Activated CD8-positive, alpha-beta T cell treated with anti-CD3 and anti-CD28 coated beads for 36 hours (primary cell): ENCODE data around the gene TMEM168. TPM values are rescaled to one million over a fixed set of nuclear protein-coding genes. Genes with fewer than 3 reads are reported as not detected.

Experiments used
- ATAC-seq: fragments of 200-7000 bp; cut with Tn5 transposase; one replicate; pipeline ENCODE4 v1.10.0; 2021; ENCODE audit warnings: mild to moderate bottlenecking, moderate library complexity
- CTCF ChIA-PET: fragments of 350-600 bp; sonication (Branson Sonifier 250); formaldehyde crosslinking; loops from one replicate; lab custom pipeline; 2021; ENCODE audit warnings: antibody characterized with exemption; lab: Charles Lee
- POLR2A ChIA-PET: fragments of 350-600 bp; sonication (Branson Sonifier 250); formaldehyde crosslinking; loops from one replicate; lab custom pipeline; 2021; ENCODE audit warnings: antibody characterized with exemption; lab: Charles Lee
- DNase-seq: peaks from one replicate; pipeline ENCODE4 v3.0.0-alpha.2; 2020
- H3K27ac Mint-ChIP-seq: one replicate; pipeline ENCODE4 v1.8.0; 2021; ENCODE audit warnings: mild to moderate bottlenecking, mixed read lengths
- H3K27me3 Mint-ChIP-seq: one replicate; pipeline ENCODE4 v1.8.0; 2021; ENCODE audit warnings: mixed read lengths
- H3K36me3 Mint-ChIP-seq: one replicate; pipeline ENCODE4 v1.8.0; 2021; ENCODE audit warnings: low read depth, mixed read lengths
- H3K4me1 Mint-ChIP-seq: one replicate; pipeline ENCODE4 v1.8.0; 2021; ENCODE audit warnings: low read depth, mixed read lengths
- H3K4me3 Mint-ChIP-seq: one replicate; pipeline ENCODE4 v1.8.0; 2021; ENCODE audit warnings: mild to moderate bottlenecking, moderate library complexity, mixed read lengths
- H3K9me3 Mint-ChIP-seq: one replicate; pipeline ENCODE4 v1.8.0; 2021; ENCODE audit warnings: mixed read lengths
- intact Hi-C: fragments of 100-400 bp; cut with micrococcal nuclease; formaldehyde crosslinking; loops from one replicate; pipeline ENCODE4 v1.10.0; 2022
- total RNA-seq, 2 experiments: library from RNA; stranded (reverse); gene quantifications; one replicate each; pipeline ENCODE4 v1.2.3, GENCODE V29; 2021
- TF ChIP-seq, protein P1 (sequence below): fragments of 200-600 bp; IDR thresholded peaks from one replicate; pipeline ENCODE4 v1.8.0; 2022; ENCODE audit warnings: antibody characterized with exemption, mild to moderate bottlenecking

The TMEM168 gene
- total RNA-seq, 2 experiments from 2014 or later = 15.2 to 15.5 TPM

DNA sequence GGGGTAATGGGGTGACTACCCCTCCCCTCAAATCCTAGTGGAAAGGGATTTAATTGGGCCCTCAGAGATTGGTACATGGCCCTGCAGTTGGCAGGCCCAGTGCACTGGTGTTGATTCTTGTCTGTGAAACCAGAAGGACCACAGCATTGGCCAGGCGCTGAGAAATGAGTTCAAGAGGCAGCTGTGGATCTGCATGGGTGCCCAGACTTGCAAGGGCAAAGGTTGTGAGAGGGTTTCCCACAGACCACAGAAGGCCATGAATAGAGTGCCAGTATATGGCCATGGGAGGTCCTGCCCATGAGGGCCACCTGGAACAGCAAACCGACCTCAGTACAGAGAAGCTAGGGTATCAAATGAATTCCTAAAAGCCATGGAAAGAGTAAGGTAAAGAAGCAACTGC is 32.9 kb downstream of the TMEM168 start:
- TF ChIP-seq, protein P1, sequence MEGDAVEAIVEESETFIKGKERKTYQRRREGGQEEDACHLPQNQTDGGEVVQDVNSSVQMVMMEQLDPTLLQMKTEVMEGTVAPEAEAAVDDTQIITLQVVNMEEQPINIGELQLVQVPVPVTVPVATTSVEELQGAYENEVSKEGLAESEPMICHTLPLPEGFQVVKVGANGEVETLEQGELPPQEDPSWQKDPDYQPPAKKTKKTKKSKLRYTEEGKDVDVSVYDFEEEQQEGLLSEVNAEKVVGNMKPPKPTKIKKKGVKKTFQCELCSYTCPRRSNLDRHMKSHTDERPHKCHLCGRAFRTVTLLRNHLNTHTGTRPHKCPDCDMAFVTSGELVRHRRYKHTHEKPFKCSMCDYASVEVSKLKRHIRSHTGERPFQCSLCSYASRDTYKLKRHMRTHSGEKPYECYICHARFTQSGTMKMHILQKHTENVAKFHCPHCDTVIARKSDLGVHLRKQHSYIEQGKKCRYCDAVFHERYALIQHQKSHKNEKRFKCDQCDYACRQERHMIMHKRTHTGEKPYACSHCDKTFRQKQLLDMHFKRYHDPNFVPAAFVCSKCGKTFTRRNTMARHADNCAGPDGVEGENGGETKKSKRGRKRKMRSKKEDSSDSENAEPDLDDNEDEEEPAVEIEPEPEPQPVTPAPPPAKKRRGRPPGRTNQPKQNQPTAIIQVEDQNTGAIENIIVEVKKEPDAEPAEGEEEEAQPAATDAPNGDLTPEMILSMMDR = no peak
- Mint-ChIP-seq H3K27me3 (no peaks in the 10 kb centered on the region), H3K4me3 (no peak overlapping the region), H3K27ac (no peak overlapping the region), H3K9me3 (no peaks in the 10 kb centered on the region), H3K4me1 (peaks cover 5% of the 10 kb centered on the region), H3K36me3 (peaks cover 2% of the 10 kb centered on the region)
- ChIA-PET POLR2A (no interaction called here), CTCF (no interaction called here)
- DNase-seq (no peak), ATAC-seq (no peak)
- intact Hi-C loops = no loop called here

DNA sequence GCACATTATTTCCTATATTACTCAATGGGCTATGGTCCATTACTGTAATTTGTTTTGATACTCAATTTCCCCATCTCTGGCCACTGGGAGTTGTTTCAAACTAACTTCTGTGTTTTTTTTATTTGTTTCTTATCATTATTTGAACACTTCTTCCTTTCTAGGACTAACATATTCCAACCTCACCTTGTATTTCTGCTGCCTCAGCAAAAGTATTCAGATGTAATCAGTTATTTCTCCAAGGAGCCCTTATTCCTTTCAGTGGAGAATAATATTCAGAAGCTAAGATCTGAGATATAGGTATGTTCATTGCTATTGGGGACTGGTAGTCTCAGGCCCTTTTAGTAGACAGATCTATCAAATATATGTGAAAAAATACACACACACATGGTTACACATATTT is 36.9 kb downstream of the TMEM168 start:
- ChIA-PET CTCF (no interaction called here), POLR2A (no interaction called here)
- ATAC-seq (no peak), DNase-seq (no peak)
- Mint-ChIP-seq H3K27me3 (no peaks in the 10 kb centered on the region), H3K4me3 (no peak overlapping the region), H3K9me3 (no peaks in the 10 kb centered on the region), H3K27ac (no peak overlapping the region), H3K4me1 (peaks cover 5% of the 10 kb centered on the region), H3K36me3 (peaks cover 2% of the 10 kb centered on the region)
- TF ChIP-seq, protein P1 = no peak
- intact Hi-C loops = no loop called here

DNA sequence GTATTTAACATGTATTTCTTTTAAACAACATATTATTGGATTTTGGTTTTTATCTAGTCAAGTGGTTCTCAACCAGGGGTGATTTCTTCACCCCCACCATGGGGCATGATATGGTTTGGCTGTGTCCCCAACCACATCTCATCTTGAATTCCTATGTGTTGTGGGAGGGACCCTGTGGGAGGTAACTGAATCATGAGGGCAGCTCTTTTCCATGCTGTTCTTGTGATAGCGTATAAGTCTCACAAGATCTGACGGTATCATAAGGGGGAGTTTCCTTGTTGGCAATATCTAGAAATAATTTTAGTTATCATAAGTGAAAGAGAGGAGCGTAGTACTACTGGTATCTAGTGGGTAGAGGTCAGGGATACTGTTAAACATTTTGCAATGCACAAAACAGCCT is 37.6 kb downstream of the TMEM168 start:
- Mint-ChIP-seq H3K27me3 (no peaks in the 10 kb centered on the region), H3K36me3 (peaks cover 2% of the 10 kb centered on the region), H3K4me3 (no peak overlapping the region), H3K9me3 (no peaks in the 10 kb centered on the region), H3K4me1 (peaks cover 5% of the 10 kb centered on the region), H3K27ac (no peak overlapping the region)
- intact Hi-C loops = no loop called here
- ChIA-PET CTCF (no interaction called here), POLR2A (no interaction called here)
- TF ChIP-seq, protein P1 = no peak
- no peak for ATAC-seq
- DNase-seq = no peak

DNA sequence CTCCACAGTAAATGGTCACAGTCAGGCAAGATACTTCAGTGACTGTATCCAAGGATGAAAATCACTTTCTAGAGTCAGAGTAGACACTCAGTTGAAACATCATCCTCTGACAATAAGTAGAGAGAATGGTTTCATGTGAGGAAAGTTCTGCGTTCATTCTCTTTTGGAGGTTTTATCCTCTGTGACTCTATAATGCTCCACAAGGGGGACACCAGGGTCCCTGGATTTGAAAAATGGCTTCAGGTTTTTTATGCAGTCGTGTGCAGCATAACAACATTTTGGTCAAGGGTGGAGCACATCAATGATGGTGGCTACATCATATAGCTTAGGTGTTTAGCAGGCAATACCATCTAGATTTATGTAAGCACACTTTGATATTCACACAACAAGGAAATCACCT is 40.4 kb downstream of the TMEM168 start:
- Mint-ChIP-seq H3K36me3 (no peaks in the 10 kb centered on the region), H3K27me3 (no peaks in the 10 kb centered on the region), H3K4me3 (no peak overlapping the region), H3K9me3 (no peaks in the 10 kb centered on the region), H3K27ac (no peak overlapping the region), H3K4me1 (no peaks in the 10 kb centered on the region)
- ChIA-PET CTCF (no interaction called here), POLR2A (no interaction called here)
- ATAC-seq = no peak
- intact Hi-C loops = no loop called here
- DNase-seq = no peak
- TF ChIP-seq, protein P1 = no peak

DNA sequence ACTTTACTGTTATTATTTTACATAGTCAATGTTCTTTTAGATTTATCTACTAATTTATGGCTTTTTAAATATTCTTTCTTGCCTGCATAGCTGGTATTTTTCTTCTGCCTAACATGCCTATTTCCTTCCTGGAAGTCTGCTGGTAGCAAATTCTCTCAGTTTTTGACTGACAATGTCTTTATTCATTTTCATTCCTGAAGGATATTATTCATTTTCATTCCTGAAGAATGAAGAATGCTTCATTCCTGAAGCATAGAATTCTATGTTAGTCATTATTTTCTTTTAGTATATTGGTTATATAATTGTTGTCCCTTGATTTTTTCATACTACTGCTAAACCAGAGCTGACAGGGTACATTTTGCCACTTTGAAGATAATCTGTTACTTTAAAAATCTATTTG is 41.8 kb downstream of the TMEM168 start:
- CTCF ChIA-PET = no interaction called here

More for the DNA sequence above, 41.8 kb downstream of the TMEM168 start:
- TF ChIP-seq, protein P1 = no peak
- Mint-ChIP-seq H3K9me3 (no peaks in the 10 kb centered on the region), H3K27ac (no peak overlapping the region), H3K36me3 (no peaks in the 10 kb centered on the region), H3K27me3 (no peaks in the 10 kb centered on the region), H3K4me3 (no peak overlapping the region), H3K4me1 (no peaks in the 10 kb centered on the region)
- DNase-seq (no peak), ATAC-seq (no peak)
- POLR2A ChIA-PET = no interaction called here
- intact Hi-C loops = no loop called here
